ENCODE data around the gene SEMA3B.
A peak's percentile ranks its signal among the peaks of the same experiment; 100 is the strongest.

DNA sequence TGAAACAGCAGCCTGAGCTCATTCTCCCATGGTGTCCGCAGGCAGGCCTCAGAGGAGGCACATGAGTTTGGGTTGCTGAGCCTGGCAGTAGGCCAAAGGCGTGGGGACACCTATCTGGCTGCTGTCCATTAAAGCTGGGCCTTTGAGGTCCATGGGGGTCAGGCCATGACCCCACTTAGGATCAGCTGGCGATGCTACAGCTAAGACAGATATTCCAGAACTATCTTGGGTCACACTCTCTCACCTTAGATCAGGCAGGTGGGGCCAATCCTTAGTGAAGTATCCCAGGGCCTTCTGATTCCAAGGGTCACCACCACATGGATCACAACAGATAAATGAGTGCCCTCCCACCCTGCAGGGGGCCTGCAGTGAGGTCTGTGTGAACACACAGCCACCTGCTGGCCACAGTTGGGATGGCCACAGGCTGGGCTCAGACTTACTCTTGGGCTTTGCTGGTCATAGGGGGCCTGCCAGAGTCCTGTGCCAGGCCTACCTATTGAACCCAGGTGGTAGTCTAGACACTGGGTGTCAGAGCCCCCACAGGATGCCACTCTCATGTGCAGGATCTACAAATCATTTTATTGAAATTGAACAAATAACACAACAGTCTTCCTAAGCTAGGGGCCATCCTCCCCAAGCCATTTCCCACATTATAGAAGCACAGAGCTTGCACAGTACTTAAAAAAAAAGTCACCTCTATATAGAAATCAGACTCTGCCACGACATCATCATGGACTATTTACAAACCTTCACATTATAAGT is 55.6 kb downstream of the SEMA3B start:
- TF ChIP-seq FOXP1 (CRISPR knock-in tag; IDR thresholded peaks at IDR 0.05; ENCODE audit: borderline replicate concordance) (no peak), SP1 (CRISPR knock-in tag; conservative IDR thresholded peaks at IDR 0.05) (0 out of 2 replicates have a peak, but pooled peaks have one; percentile 24), NR3C1 (CRISPR knock-in tag; conservative IDR thresholded peaks at IDR 0.05; ENCODE audit: low read depth) (no peak), CREB1 (CRISPR knock-in tag; IDR thresholded peaks at IDR 0.05) (no peak), GTF2I (CRISPR knock-in tag; conservative IDR thresholded peaks at IDR 0.05) (no peak), NR2C2 (CRISPR knock-in tag; IDR thresholded peaks at IDR 0.05) (no peak), ZNF121 (CRISPR knock-in tag; IDR thresholded peaks at IDR 0.05) (no peak), MXD4 (CRISPR knock-in tag; IDR thresholded peaks at IDR 0.05; ENCODE audit: borderline replicate concordance) (no peak), FOXK1 (CRISPR knock-in tag; IDR thresholded peaks at IDR 0.05) (no peak)
- TF ChIP-seq, protein P1, sequence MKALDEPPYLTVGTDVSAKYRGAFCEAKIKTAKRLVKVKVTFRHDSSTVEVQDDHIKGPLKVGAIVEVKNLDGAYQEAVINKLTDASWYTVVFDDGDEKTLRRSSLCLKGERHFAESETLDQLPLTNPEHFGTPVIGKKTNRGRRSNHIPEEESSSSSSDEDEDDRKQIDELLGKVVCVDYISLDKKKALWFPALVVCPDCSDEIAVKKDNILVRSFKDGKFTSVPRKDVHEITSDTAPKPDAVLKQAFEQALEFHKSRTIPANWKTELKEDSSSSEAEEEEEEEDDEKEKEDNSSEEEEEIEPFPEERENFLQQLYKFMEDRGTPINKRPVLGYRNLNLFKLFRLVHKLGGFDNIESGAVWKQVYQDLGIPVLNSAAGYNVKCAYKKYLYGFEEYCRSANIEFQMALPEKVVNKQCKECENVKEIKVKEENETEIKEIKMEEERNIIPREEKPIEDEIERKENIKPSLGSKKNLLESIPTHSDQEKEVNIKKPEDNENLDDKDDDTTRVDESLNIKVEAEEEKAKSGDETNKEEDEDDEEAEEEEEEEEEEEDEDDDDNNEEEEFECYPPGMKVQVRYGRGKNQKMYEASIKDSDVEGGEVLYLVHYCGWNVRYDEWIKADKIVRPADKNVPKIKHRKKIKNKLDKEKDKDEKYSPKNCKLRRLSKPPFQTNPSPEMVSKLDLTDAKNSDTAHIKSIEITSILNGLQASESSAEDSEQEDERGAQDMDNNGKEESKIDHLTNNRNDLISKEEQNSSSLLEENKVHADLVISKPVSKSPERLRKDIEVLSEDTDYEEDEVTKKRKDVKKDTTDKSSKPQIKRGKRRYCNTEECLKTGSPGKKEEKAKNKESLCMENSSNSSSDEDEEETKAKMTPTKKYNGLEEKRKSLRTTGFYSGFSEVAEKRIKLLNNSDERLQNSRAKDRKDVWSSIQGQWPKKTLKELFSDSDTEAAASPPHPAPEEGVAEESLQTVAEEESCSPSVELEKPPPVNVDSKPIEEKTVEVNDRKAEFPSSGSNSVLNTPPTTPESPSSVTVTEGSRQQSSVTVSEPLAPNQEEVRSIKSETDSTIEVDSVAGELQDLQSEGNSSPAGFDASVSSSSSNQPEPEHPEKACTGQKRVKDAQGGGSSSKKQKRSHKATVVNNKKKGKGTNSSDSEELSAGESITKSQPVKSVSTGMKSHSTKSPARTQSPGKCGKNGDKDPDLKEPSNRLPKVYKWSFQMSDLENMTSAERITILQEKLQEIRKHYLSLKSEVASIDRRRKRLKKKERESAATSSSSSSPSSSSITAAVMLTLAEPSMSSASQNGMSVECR (CRISPR knock-in tag; IDR thresholded peaks at IDR 0.05; ENCODE audit: borderline replicate concordance) = 0 out of 2 replicates have a peak, but pooled peaks have one; percentile 34
- TF ChIP-seq, protein P2, sequence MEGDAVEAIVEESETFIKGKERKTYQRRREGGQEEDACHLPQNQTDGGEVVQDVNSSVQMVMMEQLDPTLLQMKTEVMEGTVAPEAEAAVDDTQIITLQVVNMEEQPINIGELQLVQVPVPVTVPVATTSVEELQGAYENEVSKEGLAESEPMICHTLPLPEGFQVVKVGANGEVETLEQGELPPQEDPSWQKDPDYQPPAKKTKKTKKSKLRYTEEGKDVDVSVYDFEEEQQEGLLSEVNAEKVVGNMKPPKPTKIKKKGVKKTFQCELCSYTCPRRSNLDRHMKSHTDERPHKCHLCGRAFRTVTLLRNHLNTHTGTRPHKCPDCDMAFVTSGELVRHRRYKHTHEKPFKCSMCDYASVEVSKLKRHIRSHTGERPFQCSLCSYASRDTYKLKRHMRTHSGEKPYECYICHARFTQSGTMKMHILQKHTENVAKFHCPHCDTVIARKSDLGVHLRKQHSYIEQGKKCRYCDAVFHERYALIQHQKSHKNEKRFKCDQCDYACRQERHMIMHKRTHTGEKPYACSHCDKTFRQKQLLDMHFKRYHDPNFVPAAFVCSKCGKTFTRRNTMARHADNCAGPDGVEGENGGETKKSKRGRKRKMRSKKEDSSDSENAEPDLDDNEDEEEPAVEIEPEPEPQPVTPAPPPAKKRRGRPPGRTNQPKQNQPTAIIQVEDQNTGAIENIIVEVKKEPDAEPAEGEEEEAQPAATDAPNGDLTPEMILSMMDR (IDR thresholded peaks at IDR 0.05) = peak; percentile 91
- TF ChIP-seq, protein P3, sequence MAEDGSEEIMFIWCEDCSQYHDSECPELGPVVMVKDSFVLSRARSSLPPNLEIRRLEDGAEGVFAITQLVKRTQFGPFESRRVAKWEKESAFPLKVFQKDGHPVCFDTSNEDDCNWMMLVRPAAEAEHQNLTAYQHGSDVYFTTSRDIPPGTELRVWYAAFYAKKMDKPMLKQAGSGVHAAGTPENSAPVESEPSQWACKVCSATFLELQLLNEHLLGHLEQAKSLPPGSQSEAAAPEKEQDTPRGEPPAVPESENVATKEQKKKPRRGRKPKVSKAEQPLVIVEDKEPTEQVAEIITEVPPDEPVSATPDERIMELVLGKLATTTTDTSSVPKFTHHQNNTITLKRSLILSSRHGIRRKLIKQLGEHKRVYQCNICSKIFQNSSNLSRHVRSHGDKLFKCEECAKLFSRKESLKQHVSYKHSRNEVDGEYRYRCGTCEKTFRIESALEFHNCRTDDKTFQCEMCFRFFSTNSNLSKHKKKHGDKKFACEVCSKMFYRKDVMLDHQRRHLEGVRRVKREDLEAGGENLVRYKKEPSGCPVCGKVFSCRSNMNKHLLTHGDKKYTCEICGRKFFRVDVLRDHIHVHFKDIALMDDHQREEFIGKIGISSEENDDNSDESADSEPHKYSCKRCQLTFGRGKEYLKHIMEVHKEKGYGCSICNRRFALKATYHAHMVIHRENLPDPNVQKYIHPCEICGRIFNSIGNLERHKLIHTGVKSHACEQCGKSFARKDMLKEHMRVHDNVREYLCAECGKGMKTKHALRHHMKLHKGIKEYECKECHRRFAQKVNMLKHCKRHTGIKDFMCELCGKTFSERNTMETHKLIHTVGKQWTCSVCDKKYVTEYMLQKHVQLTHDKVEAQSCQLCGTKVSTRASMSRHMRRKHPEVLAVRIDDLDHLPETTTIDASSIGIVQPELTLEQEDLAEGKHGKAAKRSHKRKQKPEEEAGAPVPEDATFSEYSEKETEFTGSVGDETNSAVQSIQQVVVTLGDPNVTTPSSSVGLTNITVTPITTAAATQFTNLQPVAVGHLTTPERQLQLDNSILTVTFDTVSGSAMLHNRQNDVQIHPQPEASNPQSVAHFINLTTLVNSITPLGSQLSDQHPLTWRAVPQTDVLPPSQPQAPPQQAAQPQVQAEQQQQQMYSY (CRISPR knock-in tag; IDR thresholded peaks at IDR 0.05) = no peak
- TF ChIP-seq, protein P4, sequence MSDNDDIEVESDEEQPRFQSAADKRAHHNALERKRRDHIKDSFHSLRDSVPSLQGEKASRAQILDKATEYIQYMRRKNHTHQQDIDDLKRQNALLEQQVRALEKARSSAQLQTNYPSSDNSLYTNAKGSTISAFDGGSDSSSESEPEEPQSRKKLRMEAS (CRISPR knock-in tag; IDR thresholded peaks at IDR 0.05) = 0 out of 2 replicates have a peak, but pooled peaks have one; percentile 34
